Prostate gland (tissue), 2 donors: Measurements from ENCODE around the gene ELMO1. TPM values are rescaled to one million over a fixed set of nuclear protein-coding genes. Genes with fewer than 3 reads are reported as not detected.

Source experiments
- DNase-seq: peaks from one replicate; pipeline ENCODE4 v3.0.0-alpha.2; 2019; ENCODE audit warnings: low spot score
- H3K27ac ChIP-seq, 2 donors: fragments of 200-600 bp; sonication (generic); 2 replicates each; pipeline ENCODE4 v1.5.1; 2017 to 2019
- H3K27me3 ChIP-seq: fragments of 200-600 bp; sonication (generic); replicated peaks from 2 replicates; pipeline ENCODE4 v1.5.1; 2019; ENCODE audit not compliant: insufficient read depth
- H3K36me3 ChIP-seq, 2 donors: fragments of 200-600 bp; sonication (generic); 1 replicate in 1 of 2; 2 replicates in 1 of 2; pipeline versions ENCODE4 v1.5.1 to v1.8.1; 2017 to 2019
- H3K4me1 ChIP-seq: fragments of 200-600 bp; sonication (generic); replicated peaks from 2 replicates; pipeline ENCODE4 v1.5.1; 2019
- H3K4me3 ChIP-seq, 2 donors: fragments of 200-600 bp; sonication (generic); 2 replicates each; pipeline ENCODE4 v1.5.1; 2017 to 2019
- H3K9me3 ChIP-seq: fragments of 200-600 bp; sonication (generic); 2 replicates; pipeline ENCODE4 v1.5.1; 2017
- CTCF ChIP-seq, 4 experiments: fragments of 200-600 bp in 2 of 4; fragments of 450-650 bp in 2 of 4; sonication (generic) in 2 of 4; IDR thresholded peaks; 1 replicate in 3 of 4; 2 replicates in 1 of 4; pipeline ENCODE4 v1.5.1; 2016 to 2019; ENCODE audit warnings: antibody characterized with exemption in 4 of 4, mild to moderate bottlenecking in 2 of 4, moderate library complexity in 2 of 4
- POLR2A ChIP-seq: fragments of 450-650 bp; IDR thresholded peaks from one replicate; pipeline ENCODE4 v1.6.1; 2016; ENCODE audit warnings: antibody characterized with exemption, mild to moderate bottlenecking
- POLR2AphosphoS5 ChIP-seq: sonication (generic); formaldehyde crosslinking; IDR thresholded peaks from one replicate; pipeline ENCODE4 v1.6.1; 2017; ENCODE audit warnings: antibody characterized with exemption
- WGBS: methylation state at CpG from one replicate; pipeline ENCODE4 v1.1.5; 2018; 5-methylcytosine and 5-hydroxymethylcytosine counted together
- intact Hi-C: fragments of 100-400 bp; cut with DNase I; formaldehyde crosslinking; loops from one replicate; pipeline ENCODE4 v1.14.2; 2022
- total RNA-seq, 2 donors: library from RNA; depleted of rRNA; stranded (reverse); fragments of >200 nt; gene quantifications; one replicate each; pipeline ENCODE4 v1.1.0, GENCODE V29; 2016

Gene ELMO1
- total RNA-seq, 2 donors from 2014 or later, result 6.7 to 19.3 TPM

- Histone ChIP-seq H3K9me3 (no peaks in the 10 kb centered on the region), H3K27me3 (no peaks in the 10 kb centered on the region), H3K4me3 (no peak overlapping the region), H3K27ac (no peak overlapping the region), H3K4me1 (no peaks in the 10 kb centered on the region), H3K36me3 (no peaks in the 10 kb centered on the region)
- 72% methylated on average over 8 of the region's 8 CpGs for WGBS
- DNase-seq, result no peak
- intact Hi-C loops, result loop anchor here (10.0 kb wide), 1 partner anchor 206 kb away; no protein-coding TSS in a partner anchor
- no peak for TF ChIP-seq POLR2A
- no peak for TF ChIP-seq CTCF (IDR thresholded peaks at IDR 0.05)
- no peak for TF ChIP-seq POLR2AphosphoS5
These were observed 7.8 kb downstream of the ELMO1 start for GRCh38 chr7:37440738-37441385.

- intact Hi-C loops, result loop anchor here (10.0 kb wide), 1 partner anchor 205 kb away; no protein-coding TSS in a partner anchor
- no peak overlapping the region for H3K4me3 ChIP-seq
- TF ChIP-seq POLR2AphosphoS5 (no peak), CTCF (IDR thresholded peaks at IDR 0.05) (no peak), POLR2A (no peak)
- H3K27ac ChIP-seq, result no peak overlapping the region
- no peaks in the 10 kb centered on the region for H3K9me3 ChIP-seq
- WGBS, result 82% methylated on average over 1 of the region's 1 CpG
- no peaks in the 10 kb centered on the region for H3K4me1 ChIP-seq
- no peaks in the 10 kb centered on the region for H3K36me3 ChIP-seq
- H3K27me3 ChIP-seq, result no peaks in the 10 kb centered on the region
- DNase-seq, result no peak
These were observed 9.0 kb downstream of the ELMO1 start for GRCh38 chr7:37439653-37440026.

- H3K36me3 ChIP-seq, result no peaks in the 10 kb centered on the region
- WGBS, result 76% methylated on average over 4 of the region's 4 CpGs
- no peak overlapping the region for H3K4me3 ChIP-seq
- no peak overlapping the region for H3K27ac ChIP-seq
- no peaks in the 10 kb centered on the region for H3K27me3 ChIP-seq
- no peaks in the 10 kb centered on the region for H3K4me1 ChIP-seq
- TF ChIP-seq POLR2A, result no peak
- intact Hi-C loops, result no loop called here
- no peaks in the 10 kb centered on the region for H3K9me3 ChIP-seq
- DNase-seq, result no peak
These were observed 9.6 kb downstream of the ELMO1 start for GRCh38 chr7:37438906-37439652.

- Histone ChIP-seq H3K27ac (no peak overlapping the region), H3K4me1 (no peaks in the 10 kb centered on the region), H3K27me3 (no peaks in the 10 kb centered on the region), H3K36me3 (no peaks in the 10 kb centered on the region), H3K9me3 (no peaks in the 10 kb centered on the region), H3K4me3 (no peak overlapping the region)
- TF ChIP-seq POLR2A (no peak), CTCF (IDR thresholded peaks at IDR 0.05) (no peak), POLR2AphosphoS5 (no peak)
- intact Hi-C loops, result no loop called here
- DNase-seq, result no peak
- 93% methylated on average over 6 of the region's 6 CpGs for WGBS
These were observed 13.4 kb downstream of the ELMO1 start for GRCh38 chr7:37435156-37435855.

- intact Hi-C loops, result no loop called here
- Histone ChIP-seq H3K4me3 (no peak overlapping the region), H3K27ac (no peak overlapping the region), H3K27me3 (no peaks in the 10 kb centered on the region), H3K4me1 (no peaks in the 10 kb centered on the region), H3K9me3 (no peaks in the 10 kb centered on the region), H3K36me3 (no peaks in the 10 kb centered on the region)
- 73% methylated on average over 3 of the region's 3 CpGs for WGBS
- TF ChIP-seq POLR2A (no peak), CTCF (IDR thresholded peaks at IDR 0.05) (no peak), POLR2AphosphoS5 (no peak)
- no peak for DNase-seq
These were observed 14.1 kb downstream of the ELMO1 start for GRCh38 chr7:37434529-37434928.
